ENCODE data around the gene FKBP6. TPM values are rescaled to one million over a fixed set of nuclear protein-coding genes. Genes with fewer than 3 reads are reported as not detected.
"Not testable (repeated sequence)": the region's sequence is repeated elsewhere in the genome, so short reads cannot be mapped to it uniquely, and the experiment has no call there.

Gene FKBP6
- total RNA-seq, 2 donors from 2014 or later, result not detected

GRCh38 chr7:73320009-73320408 lies 8.0 kb upstream of the FKBP6 start:
- intact Hi-C loops (cut with DNase I); DNase-seq (ENCODE audit: low spot score): not testable (repeated sequence)

DNA sequence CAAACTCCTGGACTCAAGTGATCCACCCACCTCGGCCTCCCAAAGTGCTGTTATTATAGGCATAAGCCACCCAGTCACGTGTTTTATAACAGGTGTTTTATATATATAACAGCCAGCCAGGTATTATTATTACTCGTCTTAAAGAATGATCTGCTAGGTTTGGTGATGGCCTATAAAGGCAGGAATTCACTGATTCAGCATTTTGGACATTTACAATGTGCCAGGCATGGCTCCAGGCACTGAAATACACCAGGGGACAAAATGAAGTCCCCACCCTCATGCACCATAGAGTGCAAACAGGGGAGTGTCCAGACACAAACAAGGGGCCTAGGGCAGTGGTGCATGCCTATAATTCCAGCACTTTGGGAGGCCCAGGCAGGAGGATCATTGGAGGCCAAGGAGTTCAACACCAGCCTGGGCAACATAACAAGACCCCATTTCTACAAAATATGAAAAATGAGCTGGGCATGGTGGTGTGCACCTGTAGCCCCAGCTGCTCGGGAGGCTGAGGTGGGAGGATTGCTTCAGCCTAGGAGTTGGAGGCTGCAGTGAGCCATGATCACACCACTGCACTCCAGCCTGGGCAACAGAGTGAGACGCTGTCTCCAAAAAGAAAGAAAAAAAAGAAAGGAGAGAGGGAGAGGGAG lies 4.4 kb upstream of the FKBP6 start:
- intact Hi-C loops (cut with DNase I); DNase-seq (ENCODE audit: low spot score): not testable (repeated sequence)

GRCh38 chr7:73324081-73324845 lies 3.7 kb upstream of the FKBP6 start:
- intact Hi-C loops (cut with DNase I); DNase-seq (ENCODE audit: low spot score): not testable (repeated sequence)

GRCh38 chr7:73325424-73325823 lies 2.5 kb upstream of the FKBP6 start:
- DNase-seq (ENCODE audit: low spot score); intact Hi-C loops (cut with DNase I): not testable (repeated sequence)

DNA sequence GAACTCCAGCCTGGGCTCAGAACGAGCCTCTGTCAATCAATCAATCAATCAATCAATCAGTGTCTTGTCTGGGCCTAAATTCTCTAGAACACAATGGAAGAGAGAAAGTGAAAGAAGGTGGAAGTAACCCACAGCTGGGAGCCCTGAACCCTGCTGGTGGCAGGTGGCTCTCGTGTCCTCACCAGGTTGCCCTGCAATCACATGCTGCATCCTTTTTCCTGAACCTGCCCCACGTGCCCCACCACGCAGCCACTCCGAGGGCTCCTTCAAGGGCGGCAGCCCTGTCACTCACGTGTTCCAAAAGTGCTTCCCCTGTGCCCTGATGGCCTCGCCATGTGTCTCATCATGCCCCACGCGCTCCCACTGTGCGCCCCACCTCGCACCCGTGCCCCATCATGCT lies 512 bp upstream of the FKBP6 start:
- intact Hi-C loops (cut with DNase I); DNase-seq (ENCODE audit: low spot score): not testable (repeated sequence)

DNA sequence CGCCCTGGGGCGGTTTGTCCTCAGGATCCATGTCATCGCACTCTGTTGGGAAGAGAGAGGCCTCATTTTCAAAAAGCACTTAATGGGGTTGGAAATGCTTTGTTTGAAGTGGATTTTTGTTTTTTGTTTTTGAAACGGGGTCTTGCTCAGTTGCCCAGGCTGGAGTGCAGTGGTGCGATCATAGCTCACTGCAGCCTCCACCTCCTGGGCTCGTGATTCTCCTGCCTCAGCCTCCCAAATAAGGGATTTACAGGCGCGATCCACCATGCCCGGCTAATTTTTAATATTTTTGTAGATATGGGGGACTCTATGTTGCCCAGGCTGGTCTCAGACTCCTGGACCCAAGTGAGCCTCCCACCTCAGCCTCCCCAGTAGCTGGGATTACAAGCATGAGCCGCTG lies 735 bp downstream of the FKBP6 start:
- no peak for DNase-seq (ENCODE audit: low spot score)
- intact Hi-C loops (cut with DNase I), result no loop called here

GRCh38 chr7:73329861-73330581 lies 2.1 kb downstream of the FKBP6 start:
- intact Hi-C loops (cut with DNase I), result no loop called here

GRCh38 chr7:73330772-73331171 lies 2.8 kb downstream of the FKBP6 start:
- no peak for DNase-seq (ENCODE audit: low spot score)
- intact Hi-C loops (cut with DNase I), result no loop called here

More at GRCh38 chr7:73329861-73330581, 2.1 kb downstream of the FKBP6 start:
- no peak for DNase-seq (ENCODE audit: low spot score)

GRCh38 chr7:73332447-73332846 lies 4.5 kb downstream of the FKBP6 start:
- no peak for DNase-seq (ENCODE audit: low spot score)
- intact Hi-C loops (cut with DNase I), result no loop called here

GRCh38 chr7:73338321-73338720 lies 10.4 kb downstream of the FKBP6 start:
- no peak for DNase-seq (ENCODE audit: low spot score)
- intact Hi-C loops (cut with DNase I), result no loop called here

GRCh38 chr7:73340514-73340913 lies 12.6 kb downstream of the FKBP6 start:
- no peak for DNase-seq (ENCODE audit: low spot score)
- intact Hi-C loops (cut with DNase I), result loop anchor here in 1 of 2 donors (5.0 kb wide), 1 partner anchor 112 kb away; no protein-coding TSS in a partner anchor

DNA sequence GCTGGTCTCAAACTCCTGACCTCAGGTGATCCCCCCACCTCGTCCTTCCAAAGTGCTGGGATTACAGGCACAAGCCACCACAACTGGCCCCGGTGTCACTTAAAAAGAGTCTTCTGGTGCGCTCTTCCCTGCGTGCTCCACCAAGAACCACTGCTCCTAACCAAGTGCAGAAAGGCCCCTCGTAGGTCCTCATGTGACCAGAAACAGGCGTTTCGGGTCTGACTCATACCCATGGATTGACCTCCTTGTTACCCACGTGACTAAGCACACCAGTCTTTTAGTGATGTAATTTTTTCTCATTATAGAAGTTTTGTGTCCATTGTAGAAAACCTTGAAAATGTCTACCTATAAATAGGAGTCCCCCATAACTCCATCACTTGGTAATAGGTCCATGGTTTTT lies 13.9 kb downstream of the FKBP6 start:
- DNase-seq (ENCODE audit: low spot score), result no peak
- intact Hi-C loops (cut with DNase I), result loop anchor here in 1 of 2 donors (5.0 kb wide), 1 partner anchor 110 kb away; no protein-coding TSS in a partner anchor

DNA sequence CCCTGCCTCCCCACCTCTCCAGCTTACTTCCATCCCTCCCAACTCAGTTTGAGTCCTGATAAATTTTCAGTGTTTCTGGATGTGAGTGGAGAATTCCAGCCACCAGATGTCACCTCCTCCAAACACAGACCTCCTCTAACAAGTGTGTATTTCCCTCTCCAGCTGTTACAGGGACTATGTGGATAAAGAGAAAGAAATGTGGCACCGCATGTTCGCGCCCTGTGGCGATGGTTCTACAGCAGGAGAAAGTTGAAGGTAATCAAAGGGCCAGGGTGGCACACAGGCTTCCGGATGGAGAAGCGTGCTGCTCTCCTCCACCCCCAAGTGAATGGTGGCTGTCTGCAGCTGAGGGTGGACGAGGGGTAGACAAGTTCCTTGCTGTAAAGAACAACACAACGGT lies 14.7 kb downstream of the FKBP6 start:
- DNase-seq (ENCODE audit: low spot score), result no peak
- intact Hi-C loops (cut with DNase I), result loop anchor here in 1 of 2 donors (5.0 kb wide), 1 partner anchor 110 kb away; no protein-coding TSS in a partner anchor

DNA sequence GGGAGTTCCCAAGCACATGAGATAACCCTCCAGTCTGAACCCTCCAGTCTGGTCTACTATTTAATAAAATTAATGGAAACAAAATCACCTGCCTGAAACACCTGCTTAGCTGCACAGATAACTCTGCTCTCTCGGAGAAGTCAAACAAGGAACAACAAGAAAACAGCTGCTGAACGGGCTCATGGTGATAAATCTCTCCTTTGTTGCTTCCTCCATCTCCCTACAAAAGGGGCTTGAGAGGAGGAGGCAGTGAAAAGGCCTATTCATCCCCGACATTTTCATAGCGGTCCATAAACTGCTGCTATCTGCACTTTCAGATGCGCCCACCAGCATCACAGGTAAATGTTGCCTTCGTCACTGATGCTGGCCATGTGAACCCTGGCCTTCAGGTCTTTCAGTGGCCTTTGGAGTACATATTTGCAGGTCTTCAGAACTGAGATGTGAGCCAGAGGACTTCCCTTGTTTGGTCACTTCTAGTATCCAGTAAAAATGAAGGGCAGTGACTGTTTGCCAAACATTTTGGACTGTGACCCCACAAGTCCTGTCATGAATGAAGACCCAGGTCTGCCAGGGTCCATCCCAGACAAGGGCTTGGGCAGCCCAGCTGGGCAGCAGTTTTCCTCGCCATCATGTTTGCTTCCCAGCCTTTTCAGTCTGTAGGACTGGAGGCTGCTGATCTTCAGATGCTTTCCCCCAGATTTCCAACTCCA lies 15.9 kb downstream of the FKBP6 start:
- no peak for DNase-seq (ENCODE audit: low spot score)
- intact Hi-C loops (cut with DNase I), result loop anchor here in 1 of 2 donors (5.0 kb wide), 1 partner anchor 108 kb away; no protein-coding TSS in a partner anchor

- intact Hi-C loops (cut with DNase I), result no loop called here
Measured at GRCh38 chr7:73345538-73345937, 17.6 kb downstream of the FKBP6 start.

DNA sequence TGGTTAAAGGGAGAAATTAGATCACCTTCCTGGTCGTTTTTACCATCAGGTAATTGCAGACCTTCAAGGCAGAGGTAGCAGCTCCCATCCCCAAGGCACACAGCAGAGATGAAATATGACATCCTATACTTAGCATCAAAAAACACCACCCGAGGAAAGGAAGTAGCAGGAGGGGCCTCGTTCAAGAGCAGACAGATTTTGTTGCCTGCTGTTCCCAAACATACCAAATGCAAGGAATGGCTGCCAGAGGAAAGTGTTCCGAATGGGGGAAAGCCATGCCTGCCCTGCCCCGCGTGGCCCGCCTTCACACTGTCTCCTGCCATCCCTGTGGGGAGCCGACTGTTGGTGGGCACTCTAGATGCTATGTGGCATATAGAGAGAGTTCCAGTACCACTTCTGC lies 18.0 kb downstream of the FKBP6 start:
- intact Hi-C loops (cut with DNase I), result no loop called here
- DNase-seq (ENCODE audit: low spot score), result no peak

More at GRCh38 chr7:73345538-73345937, 17.6 kb downstream of the FKBP6 start:
- DNase-seq (ENCODE audit: low spot score), result no peak

- no peak for DNase-seq (ENCODE audit: low spot score)
- intact Hi-C loops (cut with DNase I), result no loop called here
Measured at GRCh38 chr7:73349763-73350162, 21.8 kb downstream of the FKBP6 start.

DNA sequence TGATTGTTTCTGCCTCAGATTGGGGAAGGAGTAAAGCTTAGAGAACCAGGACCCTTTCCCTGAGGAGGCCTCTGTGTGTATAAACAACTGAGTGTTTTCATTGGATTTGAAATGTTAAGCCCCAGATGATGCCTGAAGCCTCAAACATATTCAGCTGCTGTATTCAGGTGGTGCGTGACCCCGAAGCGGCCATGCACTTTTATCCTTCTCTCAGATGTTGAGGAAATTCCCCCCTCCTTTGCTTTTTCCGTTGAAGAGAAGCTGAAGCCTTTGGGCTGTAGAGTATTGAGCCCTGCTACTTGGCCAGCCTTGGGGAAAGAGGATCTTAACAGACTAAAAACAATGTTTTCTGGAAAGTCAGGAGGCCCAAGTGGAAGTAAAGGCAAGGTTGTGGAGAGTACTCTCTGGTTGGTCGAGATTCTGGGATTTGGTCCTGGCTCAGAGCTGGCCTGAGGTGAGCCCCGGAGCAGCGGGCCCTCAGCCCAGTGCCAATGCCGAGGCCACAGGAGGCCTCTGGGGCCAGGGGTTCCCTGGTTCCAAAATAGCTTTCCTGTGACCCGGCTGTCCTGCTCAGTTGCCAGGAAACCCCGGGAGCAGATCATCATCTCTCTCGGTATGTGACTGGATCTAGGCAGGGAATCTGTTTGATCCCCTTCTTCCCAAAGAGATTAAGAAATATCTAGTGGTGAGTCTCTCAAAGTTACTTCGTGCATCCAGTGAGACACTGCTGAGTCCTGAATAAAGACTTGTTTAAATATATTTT lies 22.5 kb downstream of the FKBP6 start:
- intact Hi-C loops (cut with DNase I), result no loop called here
- no peak for DNase-seq (ENCODE audit: low spot score)

All from posterior vena cava (tissue), 2 donors.